NCI-H2107 treated with DMSO at 0.1 percent for 48 hours (cell line): ENCODE data around the gene YAF2.
"Not testable (repeated sequence)": the region's sequence is repeated elsewhere in the genome, so short reads cannot be mapped to it uniquely, and the experiment has no call there.

Experiments used
- DNase-seq: peaks from one replicate; lab custom pipeline; 2025; ENCODE audit not compliant: unreplicated experiment; lab: John Stamatoyannopoulos, UW

The YAF2 gene

DNA sequence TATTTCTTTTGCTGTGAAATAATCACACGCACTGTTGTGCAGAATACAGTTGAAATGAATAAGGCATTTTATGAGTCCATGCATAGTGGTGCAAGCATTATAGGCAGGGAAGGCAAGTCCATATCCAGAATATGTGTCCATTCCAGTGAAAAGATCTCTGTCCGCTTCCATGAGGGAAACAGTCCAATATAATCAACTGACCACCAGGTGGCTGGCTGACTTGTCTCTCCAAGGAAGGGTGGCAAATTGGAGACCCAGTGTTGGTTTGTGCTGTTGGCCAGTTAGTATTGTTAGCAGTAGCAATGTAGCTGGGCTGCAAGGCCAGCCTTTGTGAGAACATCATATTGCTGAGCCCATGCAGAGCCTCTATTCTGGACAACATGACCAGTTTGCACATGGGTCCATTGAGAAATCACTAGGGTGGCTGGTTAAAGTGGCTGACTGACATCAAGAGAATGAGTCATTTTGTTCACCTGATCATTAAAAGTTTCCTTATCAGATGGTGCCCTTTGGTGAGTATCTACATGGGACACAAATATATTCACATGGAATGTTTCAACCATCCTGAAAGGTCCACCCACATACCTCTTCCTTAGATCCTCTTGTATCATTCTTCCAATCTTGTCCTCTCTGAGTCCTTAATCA lies 17.3 kb upstream of the YAF2 start:
- no peak for DNase-seq

GRCh38 chr12:42252645-42253044 lies 14.6 kb upstream of the YAF2 start:
- DNase-seq, result not testable (repeated sequence)

DNA sequence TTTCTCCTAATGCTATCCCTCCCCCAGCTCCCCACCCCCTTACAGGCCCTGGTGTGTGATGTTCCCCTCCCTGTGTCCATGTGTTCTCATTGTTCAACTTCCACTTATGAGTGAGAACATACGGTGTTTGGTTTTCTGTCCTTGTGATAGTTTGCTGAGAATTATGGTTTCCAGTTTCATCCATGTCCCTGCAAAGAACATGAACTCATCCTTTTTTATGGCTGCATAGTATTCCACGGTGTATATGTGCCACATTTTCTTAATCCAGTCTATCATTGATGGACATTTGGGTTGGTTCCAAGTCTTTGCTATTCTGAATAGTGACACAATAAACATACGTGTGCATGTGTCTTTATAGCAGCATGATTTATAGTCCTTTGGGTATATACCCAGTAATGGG lies 11.0 kb upstream of the YAF2 start:
- DNase-seq, result not testable (repeated sequence)

DNA sequence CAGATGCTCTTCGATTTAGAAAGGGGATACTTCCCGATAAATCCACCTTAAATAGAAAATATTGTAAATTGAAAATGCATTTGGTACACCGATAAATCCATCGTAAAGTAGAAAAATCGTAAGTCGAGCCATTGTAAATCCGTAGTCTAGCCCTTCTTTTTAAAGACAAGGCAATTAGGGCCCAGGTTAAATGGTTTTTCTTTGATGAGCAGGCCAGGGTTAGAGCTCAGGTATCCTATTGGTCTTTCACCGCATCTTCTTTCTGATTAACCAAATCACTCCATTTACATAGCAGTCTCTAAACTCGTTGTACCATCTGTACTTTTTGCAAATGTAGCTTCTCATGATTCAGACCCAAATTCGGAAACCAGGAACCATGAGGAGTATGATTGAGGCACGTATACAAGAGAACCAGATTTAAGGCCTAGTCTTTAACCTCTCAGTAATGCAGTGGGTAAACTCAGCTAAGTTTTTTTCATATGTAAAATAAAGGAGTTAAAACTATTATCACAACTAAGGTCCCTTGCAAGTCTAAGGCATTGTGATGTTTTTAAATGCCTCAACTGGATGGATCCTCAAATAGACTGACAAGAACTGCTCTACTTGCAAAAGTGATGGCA lies 2.2 kb upstream of the YAF2 start:
- DNase-seq, result no peak

GRCh38 chr12:42237853-42238239 lies 202 bp downstream of the YAF2 start:
- DNase-seq, result no peak

- peak; percentile 64 for DNase-seq
These were observed 796 bp downstream of the YAF2 start for GRCh38 chr12:42237052-42237852.

- DNase-seq, result no peak
These were observed 2.0 kb downstream of the YAF2 start for GRCh38 chr12:42236017-42236416.

DNA sequence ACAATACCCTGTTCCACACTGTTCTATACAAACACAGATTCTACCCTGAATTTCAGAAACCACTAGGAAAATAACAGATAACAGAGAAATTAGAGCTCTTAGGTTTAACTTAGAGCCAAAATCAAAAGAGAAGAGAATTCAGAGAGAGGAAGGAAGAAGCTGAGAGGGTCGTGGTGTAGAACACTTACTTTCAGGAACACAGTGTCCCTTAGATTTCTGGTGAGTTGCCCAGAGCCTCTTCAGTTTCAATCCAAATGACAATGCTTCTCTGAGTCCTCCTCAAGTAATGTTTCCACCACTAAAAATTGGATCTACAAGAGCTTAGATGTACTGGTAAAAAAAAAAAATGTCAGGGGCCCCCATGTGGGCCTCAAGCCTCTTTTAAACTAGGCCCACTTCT lies 2.6 kb downstream of the YAF2 start:
- DNase-seq, result no peak

DNA sequence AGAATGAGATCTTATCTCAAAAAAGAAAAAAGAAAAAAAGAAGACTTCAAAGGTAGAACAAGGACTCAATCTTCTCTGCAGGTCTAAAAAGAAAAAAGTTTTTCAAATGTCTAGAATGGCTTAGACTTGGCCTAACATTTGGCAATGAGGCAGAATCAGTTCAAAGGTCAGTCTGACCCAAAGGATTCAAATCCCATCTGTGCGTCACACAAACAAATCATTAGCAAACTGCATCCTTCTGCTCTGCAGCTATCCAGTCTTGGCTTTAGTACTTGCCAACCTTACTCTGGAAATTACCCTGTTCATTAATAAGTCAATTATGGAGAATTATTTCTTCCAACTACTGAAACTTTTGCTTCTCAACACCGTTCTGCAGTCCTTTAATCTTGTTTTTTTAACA lies 3.1 kb downstream of the YAF2 start:
- DNase-seq, result no peak

- DNase-seq, result not testable (repeated sequence)
These were observed 10.5 kb downstream of the YAF2 start for GRCh38 chr12:42227525-42227924.

DNA sequence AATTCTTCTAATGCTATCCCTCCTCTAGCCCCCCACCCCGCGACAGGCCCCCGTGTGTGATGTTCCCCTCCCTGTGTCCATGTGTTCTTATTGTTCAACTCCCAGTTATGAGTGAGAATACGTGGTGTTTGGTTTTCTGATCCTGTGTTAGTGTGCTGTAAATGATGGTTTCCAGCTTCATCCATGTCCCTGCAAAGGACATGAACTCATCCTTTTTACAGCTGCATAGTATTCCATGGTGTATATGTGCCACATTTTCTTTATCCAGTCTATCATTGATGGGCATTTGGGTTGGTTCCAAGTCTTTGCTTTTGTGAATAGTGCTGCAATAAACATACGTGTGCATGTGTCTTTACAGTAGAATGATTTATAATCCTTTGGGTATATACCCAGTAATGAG lies 13.5 kb downstream of the YAF2 start:
- DNase-seq, result not testable (repeated sequence)

DNA sequence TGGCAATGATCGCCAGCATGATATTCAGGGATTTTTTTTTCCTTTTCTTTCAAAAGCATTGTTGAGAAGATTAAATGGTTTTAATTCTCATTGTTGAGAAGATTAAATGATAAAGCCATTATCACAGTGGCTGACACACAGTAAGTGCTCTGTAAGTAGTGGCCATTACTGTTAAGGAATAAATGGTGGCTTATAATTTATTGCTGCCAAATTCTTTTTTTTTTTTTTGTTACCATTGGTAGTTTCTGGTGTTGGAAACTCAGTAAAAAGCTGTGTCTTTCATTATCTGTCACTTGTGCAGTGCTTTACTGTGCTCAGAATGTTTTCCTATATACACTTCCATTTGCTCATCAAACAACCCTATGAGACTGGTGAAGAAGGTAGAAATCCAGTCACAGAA lies 15.3 kb downstream of the YAF2 start:
- DNase-seq, result no peak

- DNase-seq, result no peak
These were observed 16.3 kb downstream of the YAF2 start for GRCh38 chr12:42221726-42222125.

GRCh38 chr12:42217656-42218055 lies 20.4 kb downstream of the YAF2 start:
- DNase-seq, result no peak

DNA sequence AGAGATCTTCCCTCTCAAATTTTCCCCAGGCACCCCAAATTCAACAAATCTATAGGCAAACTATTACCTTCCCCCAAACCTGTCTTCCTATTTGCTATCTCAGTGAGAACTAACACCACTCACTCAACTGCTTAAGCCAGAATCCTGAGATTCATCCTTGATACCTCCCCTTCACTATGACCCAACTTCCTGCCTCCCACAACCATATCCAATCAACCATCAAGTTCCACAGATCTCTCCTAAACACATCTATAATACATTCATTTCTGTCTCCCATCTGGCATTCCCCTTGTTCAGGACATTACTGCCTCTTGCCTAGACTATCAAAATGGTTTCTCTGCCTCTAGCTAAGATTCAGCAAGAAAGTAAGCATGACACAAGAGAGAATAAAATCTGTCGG lies 21.3 kb downstream of the YAF2 start:
- no peak for DNase-seq

GRCh38 chr12:42215759-42216158 lies 22.3 kb downstream of the YAF2 start:
- DNase-seq, result not testable (repeated sequence)

- DNase-seq, result peak; percentile 31
These were observed 24.1 kb downstream of the YAF2 start for GRCh38 chr12:42213954-42214426.

DNA sequence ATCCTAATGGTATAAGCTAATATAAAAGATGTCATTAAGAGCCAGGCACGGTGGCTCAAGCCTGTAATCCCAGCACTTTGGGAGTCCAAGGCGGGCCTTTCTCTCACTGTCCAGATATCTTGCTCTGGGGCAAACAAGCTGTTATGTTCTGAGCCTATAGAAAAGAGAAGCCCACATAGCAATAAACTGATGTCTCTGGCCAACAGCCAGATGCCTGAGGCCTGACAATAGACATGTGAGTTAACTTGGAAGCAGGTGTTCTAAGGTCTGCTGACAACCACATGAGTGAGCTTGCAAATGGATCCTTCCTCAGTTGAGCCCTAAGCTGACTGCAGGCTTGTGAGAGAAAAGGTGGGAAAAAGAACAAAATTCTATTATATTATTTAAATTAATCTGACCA lies 25.0 kb downstream of the YAF2 start:
- peak; percentile 73 for DNase-seq

DNA sequence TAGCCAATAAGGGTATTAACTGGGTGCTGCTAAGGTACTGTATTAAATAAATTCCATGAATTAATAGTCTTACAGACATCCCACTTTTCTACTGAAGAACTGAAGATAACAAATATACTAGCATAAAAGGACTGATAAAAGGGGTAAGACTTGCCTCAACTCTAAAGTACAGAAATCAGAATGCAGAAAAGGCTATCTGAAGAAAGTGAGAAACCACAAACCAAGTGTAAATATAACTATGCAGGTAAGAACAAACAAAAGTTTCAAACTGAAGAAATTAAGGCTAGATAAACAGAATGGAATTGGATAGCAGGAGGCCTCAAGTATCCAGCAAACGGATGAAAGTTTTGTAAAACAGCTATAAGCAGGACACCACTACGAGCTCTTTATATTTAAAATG lies 29.5 kb downstream of the YAF2 start:
- no peak for DNase-seq

- no peak for DNase-seq
These were observed 33.2 kb downstream of the YAF2 start for GRCh38 chr12:42204819-42205218.

DNA sequence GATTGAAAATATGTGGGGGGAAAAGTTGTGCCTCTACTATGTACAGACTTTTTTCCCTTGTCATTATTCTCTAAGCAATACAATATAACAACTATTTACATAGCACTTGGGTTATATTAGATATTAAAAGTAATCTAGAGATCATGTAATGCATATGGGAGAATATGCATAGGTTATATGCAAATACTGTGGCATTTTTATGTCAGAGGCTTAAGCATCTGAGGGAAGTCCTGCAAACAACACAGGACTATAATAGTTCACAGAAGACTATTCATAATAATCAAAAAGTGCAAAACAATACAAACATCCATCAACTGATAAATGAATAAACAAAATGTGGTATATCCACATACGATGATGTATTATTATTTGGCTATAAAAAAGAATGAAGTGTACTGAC lies 33.7 kb downstream of the YAF2 start:
- DNase-seq, result no peak

DNA sequence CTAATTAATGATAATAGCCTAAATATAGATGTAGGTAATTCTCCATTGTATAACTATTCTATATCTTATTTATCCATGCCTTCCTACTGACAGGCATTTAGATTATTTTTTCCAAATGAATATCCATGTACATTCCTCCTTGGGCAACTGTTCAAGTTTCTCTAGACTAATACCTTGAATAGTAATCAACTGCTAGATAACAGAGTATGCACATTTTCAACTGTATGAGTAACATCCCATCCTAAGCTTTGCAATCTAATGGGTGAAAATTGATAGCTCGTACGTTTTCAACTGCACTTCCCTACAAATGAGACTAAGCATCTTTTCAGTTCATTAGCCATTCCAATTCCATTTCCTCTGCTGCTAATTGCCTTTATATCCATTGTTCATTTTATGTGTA lies 37.0 kb downstream of the YAF2 start:
- DNase-seq, result no peak
